Duodenal mucosa (tissue), 2 donors: Measurements from ENCODE around the gene IMPG2.

ENCODE experiments used
- H3K27ac ChIP-seq: one replicate; pipeline ENCODE4 v1.7.0; 2013; ENCODE audit warnings: low read depth, low read length
- H3K27me3 ChIP-seq, 2 donors: one replicate each; pipeline ENCODE4 v1.7.0; 2013; ENCODE audit warnings: low read length in 2 of 2, control low read depth in 1 of 2; ENCODE audit not compliant: insufficient read depth in 2 of 2, control insufficient read depth in 1 of 2
- H3K36me3 ChIP-seq, 2 donors: one replicate each; pipeline ENCODE4 v1.7.0; 2013; ENCODE audit warnings: low read length in 2 of 2, control low read depth in 1 of 2; ENCODE audit not compliant: insufficient read depth in 2 of 2, control insufficient read depth in 1 of 2
- H3K4me1 ChIP-seq, 2 donors: one replicate each; pipeline ENCODE4 v1.7.0; 2013; ENCODE audit warnings: low read length in 2 of 2, control low read depth in 1 of 2; ENCODE audit not compliant: insufficient read depth in 2 of 2, control insufficient read depth in 1 of 2
- H3K4me3 ChIP-seq, 2 donors: one replicate each; pipeline ENCODE4 v1.7.0; 2013; ENCODE audit warnings: low read length in 2 of 2, low read depth in 1 of 2
- H3K9ac ChIP-seq, 2 donors: one replicate each; pipeline ENCODE4 v1.7.0; 2013; ENCODE audit warnings: low read length in 2 of 2, low read depth in 1 of 2
- H3K9me3 ChIP-seq, 2 donors: one replicate each; pipeline ENCODE4 v1.7.0; 2013; ENCODE audit warnings: low read length in 2 of 2, control low read depth in 1 of 2; ENCODE audit not compliant: control insufficient read depth in 1 of 2

Gene IMPG2

GRCh38 chr3:101320475-101320874, at the start of gene IMPG2:
Gene IMPG2, minus strand, starts transcription at chr3:101320575. Its CDS starts 203 bp downstream, at chr3:101320372.
- H3K4me3 ChIP-seq = peak within 1 kb of the TSS; percentile 17 to 23
- no peak within 1 kb of the TSS for H3K27ac ChIP-seq

GRCh38 chr3:101362406-101362805, 42.0 kb upstream of the IMPG2 start:
- H3K9me3 ChIP-seq = peaks cover 0 to 5% of the 10 kb centered on the region in 2 donors
- no peaks in the 10 kb centered on the region for H3K27me3 ChIP-seq
- no peak overlapping the region for H3K4me3 ChIP-seq
- H3K9ac ChIP-seq = no peak overlapping the region
- H3K4me1 ChIP-seq = no peaks in the 10 kb centered on the region
- H3K36me3 ChIP-seq = peaks cover 3 to 7% of the 10 kb centered on the region in 2 donors
- H3K27ac ChIP-seq = no peak overlapping the region

More at GRCh38 chr3:101320475-101320874, at the start of gene IMPG2:
- Histone ChIP-seq H3K9me3 (no peaks in the 10 kb centered on the region), H3K36me3 (no peaks in the 10 kb centered on the region), H3K4me1 (no peaks in the 10 kb centered on the region), H3K9ac (no peak within 1 kb of the TSS), H3K27me3 (no peaks in the 10 kb centered on the region)

GRCh38 chr3:101351829-101352228, 31.5 kb upstream of the IMPG2 start:
- Histone ChIP-seq H3K4me3 (no peak overlapping the region), H3K9me3 (no peaks in the 10 kb centered on the region), H3K36me3 (peaks cover 0 to 3% of the 10 kb centered on the region in 2 donors), H3K27me3 (no peaks in the 10 kb centered on the region), H3K27ac (no peak overlapping the region), H3K4me1 (no peaks in the 10 kb centered on the region), H3K9ac (no peak overlapping the region)

- Histone ChIP-seq H3K27me3 (no peaks in the 10 kb centered on the region), H3K27ac (no peak overlapping the region), H3K4me3 (no peak overlapping the region), H3K4me1 (no peaks in the 10 kb centered on the region), H3K9me3 (no peaks in the 10 kb centered on the region), H3K9ac (no peak overlapping the region), H3K36me3 (peaks cover 0 to 5% of the 10 kb centered on the region in 2 donors)
Measured at GRCh38 chr3:101340591-101340990, 20.2 kb upstream of the IMPG2 start.

GRCh38 chr3:101333883-101334282, 13.5 kb upstream of the IMPG2 start:
- no peak overlapping the region for H3K9ac ChIP-seq
- no peak overlapping the region for H3K27ac ChIP-seq
- no peaks in the 10 kb centered on the region for H3K9me3 ChIP-seq
- peaks cover 0 to 9% of the 10 kb centered on the region in 2 donors for H3K36me3 ChIP-seq
- no peak overlapping the region for H3K4me3 ChIP-seq
- H3K4me1 ChIP-seq = no peaks in the 10 kb centered on the region
- H3K27me3 ChIP-seq = no peaks in the 10 kb centered on the region

- Histone ChIP-seq H3K27ac (no peak overlapping the region), H3K27me3 (no peaks in the 10 kb centered on the region), H3K4me1 (no peaks in the 10 kb centered on the region), H3K36me3 (peaks cover 0 to 10% of the 10 kb centered on the region in 2 donors), H3K4me3 (no peak overlapping the region), H3K9ac (no peak overlapping the region), H3K9me3 (no peaks in the 10 kb centered on the region)
Measured at GRCh38 chr3:101329016-101329673, 8.8 kb upstream of the IMPG2 start.

GRCh38 chr3:101325393-101326134, 5.2 kb upstream of the IMPG2 start:
- Histone ChIP-seq H3K36me3 (peaks cover 0 to 10% of the 10 kb centered on the region in 2 donors), H3K9ac (no peak overlapping the region), H3K27ac (no peak overlapping the region)

GRCh38 chr3:101319531-101319930, 844 bp downstream of the IMPG2 start:
- Histone ChIP-seq H3K27ac (no peak overlapping the region), H3K4me3 (peak overlapping the region; percentile 17 to 23), H3K36me3 (no peaks in the 10 kb centered on the region), H3K9ac (no peak overlapping the region), H3K4me1 (no peaks in the 10 kb centered on the region), H3K27me3 (no peaks in the 10 kb centered on the region), H3K9me3 (no peaks in the 10 kb centered on the region)

More at GRCh38 chr3:101325393-101326134, 5.2 kb upstream of the IMPG2 start:
- Histone ChIP-seq H3K4me3 (no peak overlapping the region), H3K4me1 (no peaks in the 10 kb centered on the region), H3K27me3 (no peaks in the 10 kb centered on the region), H3K9me3 (no peaks in the 10 kb centered on the region)

- Histone ChIP-seq H3K27me3 (no peaks in the 10 kb centered on the region), H3K9me3 (peaks cover 8% of the 10 kb centered on the region in 2 donors), H3K4me1 (no peaks in the 10 kb centered on the region), H3K36me3 (no peaks in the 10 kb centered on the region), H3K4me3 (no peak overlapping the region), H3K9ac (no peak overlapping the region), H3K27ac (no peak overlapping the region)
Measured at GRCh38 chr3:101312545-101312944, 7.8 kb downstream of the IMPG2 start.

GRCh38 chr3:101311676-101312075, 8.7 kb downstream of the IMPG2 start:
- Histone ChIP-seq H3K4me1 (no peaks in the 10 kb centered on the region), H3K36me3 (no peaks in the 10 kb centered on the region), H3K27me3 (no peaks in the 10 kb centered on the region), H3K4me3 (no peak overlapping the region), H3K9me3 (peaks cover 8 to 11% of the 10 kb centered on the region in 2 donors), H3K27ac (no peak overlapping the region), H3K9ac (no peak overlapping the region)
